Skeletal muscle tissue (tissue), 4 donors: Measurements from ENCODE around the gene CDS2. TPM values are rescaled to one million over a fixed set of nuclear protein-coding genes. Genes with fewer than 3 reads are reported as not detected.

Experiments
- H3K27ac ChIP-seq: one replicate; pipeline ENCODE4 v1.7.0; 2013; ENCODE audit warnings: mild to moderate bottlenecking, low read depth, low read length, inconsistent platforms
- H3K27me3 ChIP-seq, 3 donors: one replicate each; pipeline ENCODE4 v1.7.0; 2013; ENCODE audit warnings: low read length in 3 of 3; ENCODE audit not compliant: control insufficient read depth in 3 of 3, insufficient read depth in 3 of 3
- H3K36me3 ChIP-seq, 3 donors: one replicate each; pipeline ENCODE4 v1.7.0; 2013; ENCODE audit warnings: low read length in 3 of 3; ENCODE audit not compliant: control insufficient read depth in 3 of 3, insufficient read depth in 3 of 3
- H3K4me1 ChIP-seq, 3 donors: one replicate each; pipeline ENCODE4 v1.7.0; 2013; ENCODE audit warnings: low read length in 3 of 3, mild to moderate bottlenecking in 3 of 3; ENCODE audit not compliant: control insufficient read depth in 3 of 3, insufficient read depth in 3 of 3
- H3K4me3 ChIP-seq, 3 donors: one replicate each; pipeline ENCODE4 v1.7.0; 2013; ENCODE audit warnings: low read length in 3 of 3
- H3K9ac ChIP-seq, 3 donors: one replicate each; pipeline ENCODE4 v1.7.0; 2013; ENCODE audit warnings: low read length in 3 of 3, mild to moderate bottlenecking in 3 of 3, moderate library complexity in 2 of 3, low read depth in 1 of 3
- H3K9me3 ChIP-seq, 3 donors: one replicate each; pipeline ENCODE4 v1.7.0; 2013; ENCODE audit warnings: low read length in 3 of 3; ENCODE audit not compliant: control insufficient read depth in 3 of 3
- total RNA-seq: library from RNA; depleted of rRNA; stranded (reverse); fragments of >200 nt; gene quantifications from one replicate; pipeline ENCODE4 v1.2.3, GENCODE V29; 2014
- donor health status: Osteomylitis.

The CDS2 gene
- total RNA-seq, 1 donor from 2014 or later, result 27.1 TPM

GRCh38 chr20:5197270-5197827, 70.5 kb downstream of the CDS2 start:
- H3K4me1 ChIP-seq, result peaks cover 17 to 36% (median 25%) of the 10 kb centered on the region in 3 donors
- no peak overlapping the region for H3K9ac ChIP-seq
- peak overlapping the region; percentile 65 for H3K27ac ChIP-seq
- H3K4me3 ChIP-seq, result no peak overlapping the region
- H3K36me3 ChIP-seq, result peaks cover 16 to 29% (median 28%) of the 10 kb centered on the region in 3 donors
- no peaks in the 10 kb centered on the region for H3K9me3 ChIP-seq
- no peaks in the 10 kb centered on the region for H3K27me3 ChIP-seq

- H3K36me3 ChIP-seq, result peaks cover 10 to 25% (median 23%) of the 10 kb centered on the region in 3 donors
Measured at GRCh38 chr20:5197847-5198650, 71.2 kb downstream of the CDS2 start.

GRCh38 chr20:5198651-5198924, 71.8 kb downstream of the CDS2 start:
- Histone ChIP-seq H3K27me3 (no peaks in the 10 kb centered on the region), H3K27ac (peak overlapping the region; percentile 65), H3K4me3 (no peak overlapping the region), H3K4me1 (peaks cover 17 to 32% (median 25%) of the 10 kb centered on the region in 3 donors), H3K9me3 (no peaks in the 10 kb centered on the region), H3K36me3 (peaks cover 10 to 22% (median 19%) of the 10 kb centered on the region in 3 donors), H3K9ac (peak overlapping the region in 1 of 3 donors; percentile 51)

More at GRCh38 chr20:5197847-5198650, 71.2 kb downstream of the CDS2 start:
- Histone ChIP-seq H3K27ac (peak overlapping the region; percentile 65), H3K9ac (peak overlapping the region in 1 of 3 donors; percentile 51), H3K4me3 (no peak overlapping the region), H3K4me1 (peaks cover 17 to 32% (median 25%) of the 10 kb centered on the region in 3 donors), H3K9me3 (no peaks in the 10 kb centered on the region), H3K27me3 (no peaks in the 10 kb centered on the region)

- Histone ChIP-seq H3K4me3 (no peak overlapping the region), H3K9ac (no peak overlapping the region), H3K36me3 (peaks cover 0 to 5% (median 2%) of the 10 kb centered on the region in 3 donors), H3K9me3 (no peaks in the 10 kb centered on the region), H3K4me1 (peaks cover 7 to 8% (median 8%) of the 10 kb centered on the region in 3 donors), H3K27me3 (no peaks in the 10 kb centered on the region), H3K27ac (no peak overlapping the region)
Measured at GRCh38 chr20:5203380-5203779, 76.6 kb downstream of the CDS2 start.

- no peak overlapping the region for H3K27ac ChIP-seq
- H3K4me3 ChIP-seq, result no peak overlapping the region
- no peak overlapping the region for H3K9ac ChIP-seq
- no peaks in the 10 kb centered on the region for H3K27me3 ChIP-seq
- H3K4me1 ChIP-seq, result no peaks in the 10 kb centered on the region
- H3K36me3 ChIP-seq, result peaks cover 0 to 5% (median 2%) of the 10 kb centered on the region in 3 donors
- no peaks in the 10 kb centered on the region for H3K9me3 ChIP-seq
Measured at GRCh38 chr20:5205348-5206210, 78.8 kb downstream of the CDS2 start.

GRCh38 chr20:5207138-5207537, 80.3 kb downstream of the CDS2 start:
- H3K4me1 ChIP-seq, result no peaks in the 10 kb centered on the region
- H3K36me3 ChIP-seq, result peaks cover 2 to 7% (median 5%) of the 10 kb centered on the region in 3 donors
- no peaks in the 10 kb centered on the region for H3K9me3 ChIP-seq
- no peak overlapping the region for H3K27ac ChIP-seq
- no peak overlapping the region for H3K9ac ChIP-seq
- H3K4me3 ChIP-seq, result no peak overlapping the region
- H3K27me3 ChIP-seq, result no peaks in the 10 kb centered on the region

GRCh38 chr20:5211803-5212714, 85.3 kb downstream of the CDS2 start:
- H3K9ac ChIP-seq, result no peak overlapping the region
- peaks cover 5 to 9% (median 5%) of the 10 kb centered on the region in 3 donors for H3K36me3 ChIP-seq
- no peak overlapping the region for H3K4me3 ChIP-seq
- H3K27me3 ChIP-seq, result no peaks in the 10 kb centered on the region
- no peak overlapping the region for H3K27ac ChIP-seq
- no peaks in the 10 kb centered on the region for H3K9me3 ChIP-seq
- H3K4me1 ChIP-seq, result no peaks in the 10 kb centered on the region

GRCh38 chr20:5212907-5213487, 86.2 kb downstream of the CDS2 start:
- no peaks in the 10 kb centered on the region for H3K9me3 ChIP-seq
- H3K4me3 ChIP-seq, result no peak overlapping the region
- H3K9ac ChIP-seq, result no peak overlapping the region
- H3K27ac ChIP-seq, result no peak overlapping the region
- H3K27me3 ChIP-seq, result no peaks in the 10 kb centered on the region
- no peaks in the 10 kb centered on the region for H3K4me1 ChIP-seq
- H3K36me3 ChIP-seq, result peaks cover 5 to 7% (median 5%) of the 10 kb centered on the region in 3 donors

- no peaks in the 10 kb centered on the region for H3K4me1 ChIP-seq
- no peak overlapping the region for H3K27ac ChIP-seq
- no peak overlapping the region for H3K4me3 ChIP-seq
- H3K9ac ChIP-seq, result no peak overlapping the region
- no peaks in the 10 kb centered on the region for H3K27me3 ChIP-seq
- no peaks in the 10 kb centered on the region for H3K9me3 ChIP-seq
- H3K36me3 ChIP-seq, result peaks cover 5 to 9% (median 8%) of the 10 kb centered on the region in 3 donors
Measured at GRCh38 chr20:5214826-5215225, 88.0 kb downstream of the CDS2 start.
